Tibial nerve (tissue), 3 donors: ENCODE measurements around the gene PRXL2A.

ENCODE experiments used
- CTCF ChIP-seq, 5 experiments: fragments of 200-600 bp in 3 of 5; fragments of 450-650 bp in 2 of 5; sonication (generic) in 3 of 5; IDR thresholded peaks; one replicate each; pipeline ENCODE4 v1.5.1; 2016 to 2019; ENCODE audit warnings: antibody characterized with exemption in 5 of 5, mild to moderate bottlenecking in 3 of 5, moderate library complexity in 2 of 5
- POLR2A ChIP-seq, 2 donors: fragments of 450-650 bp; IDR thresholded peaks; one replicate each; pipeline ENCODE4 v1.6.1; 2017; ENCODE audit warnings: antibody characterized with exemption in 2 of 2, mild to moderate bottlenecking in 2 of 2, moderate library complexity in 2 of 2

DNA sequence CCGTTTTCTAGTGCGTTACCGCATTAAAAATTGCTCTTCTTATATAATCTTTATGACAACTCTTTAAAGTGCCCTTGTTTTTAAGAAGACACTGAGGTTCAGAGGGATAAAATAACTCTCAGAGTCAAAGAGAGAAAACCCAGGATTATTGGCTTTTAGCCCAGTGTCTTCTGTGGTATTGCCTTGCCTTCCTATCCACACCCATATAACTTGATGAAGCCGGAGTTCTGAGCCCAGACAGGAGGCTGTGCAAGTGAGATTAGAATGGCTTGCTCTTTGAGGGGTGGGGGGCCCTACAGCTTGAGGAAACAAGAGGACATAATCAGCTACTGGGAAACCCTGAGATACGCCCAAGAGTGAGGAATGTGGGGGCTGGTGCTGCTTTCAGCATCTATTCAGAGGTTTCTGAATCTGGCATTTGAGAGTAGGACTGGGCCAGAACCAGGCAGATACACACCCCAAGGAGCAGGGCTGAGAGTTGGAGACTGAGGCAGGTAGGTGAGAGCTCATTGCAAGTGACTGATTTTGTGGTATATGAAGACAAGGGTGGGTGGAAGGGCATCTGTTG lies 2.3 kb downstream of the PRXL2A start:
- TF ChIP-seq CTCF (IDR thresholded peaks at IDR 0.05) = no peak
- TF ChIP-seq POLR2A (IDR thresholded peaks at IDR 0.05) = no peak
